ENCODE measurements around the gene SIGLEC5.

- TF ChIP-seq, protein P1, sequence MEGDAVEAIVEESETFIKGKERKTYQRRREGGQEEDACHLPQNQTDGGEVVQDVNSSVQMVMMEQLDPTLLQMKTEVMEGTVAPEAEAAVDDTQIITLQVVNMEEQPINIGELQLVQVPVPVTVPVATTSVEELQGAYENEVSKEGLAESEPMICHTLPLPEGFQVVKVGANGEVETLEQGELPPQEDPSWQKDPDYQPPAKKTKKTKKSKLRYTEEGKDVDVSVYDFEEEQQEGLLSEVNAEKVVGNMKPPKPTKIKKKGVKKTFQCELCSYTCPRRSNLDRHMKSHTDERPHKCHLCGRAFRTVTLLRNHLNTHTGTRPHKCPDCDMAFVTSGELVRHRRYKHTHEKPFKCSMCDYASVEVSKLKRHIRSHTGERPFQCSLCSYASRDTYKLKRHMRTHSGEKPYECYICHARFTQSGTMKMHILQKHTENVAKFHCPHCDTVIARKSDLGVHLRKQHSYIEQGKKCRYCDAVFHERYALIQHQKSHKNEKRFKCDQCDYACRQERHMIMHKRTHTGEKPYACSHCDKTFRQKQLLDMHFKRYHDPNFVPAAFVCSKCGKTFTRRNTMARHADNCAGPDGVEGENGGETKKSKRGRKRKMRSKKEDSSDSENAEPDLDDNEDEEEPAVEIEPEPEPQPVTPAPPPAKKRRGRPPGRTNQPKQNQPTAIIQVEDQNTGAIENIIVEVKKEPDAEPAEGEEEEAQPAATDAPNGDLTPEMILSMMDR (conservative IDR thresholded peaks at IDR 0.05), result no peak
- TF ChIP-seq ZFX (IDR thresholded peaks at IDR 0.05), result no peak
Measured at GRCh38 chr19:51590441-51590840, 39.8 kb downstream of the SIGLEC5 start.

Data from C4-2B (cell line).